Activated T-cell treated with anti-CD3 and anti-CD28 coated beads for 4 hours (primary cell): ENCODE measurements around the gene STYK1.
"Not testable (repeated sequence)": the region's sequence is repeated elsewhere in the genome, so short reads cannot be mapped to it uniquely, and the experiment has no call there.

Source experiments
- DNase-seq: peaks from one replicate; pipeline ENCODE4 v3.0.0-alpha.2; 2020

The STYK1 gene

DNA sequence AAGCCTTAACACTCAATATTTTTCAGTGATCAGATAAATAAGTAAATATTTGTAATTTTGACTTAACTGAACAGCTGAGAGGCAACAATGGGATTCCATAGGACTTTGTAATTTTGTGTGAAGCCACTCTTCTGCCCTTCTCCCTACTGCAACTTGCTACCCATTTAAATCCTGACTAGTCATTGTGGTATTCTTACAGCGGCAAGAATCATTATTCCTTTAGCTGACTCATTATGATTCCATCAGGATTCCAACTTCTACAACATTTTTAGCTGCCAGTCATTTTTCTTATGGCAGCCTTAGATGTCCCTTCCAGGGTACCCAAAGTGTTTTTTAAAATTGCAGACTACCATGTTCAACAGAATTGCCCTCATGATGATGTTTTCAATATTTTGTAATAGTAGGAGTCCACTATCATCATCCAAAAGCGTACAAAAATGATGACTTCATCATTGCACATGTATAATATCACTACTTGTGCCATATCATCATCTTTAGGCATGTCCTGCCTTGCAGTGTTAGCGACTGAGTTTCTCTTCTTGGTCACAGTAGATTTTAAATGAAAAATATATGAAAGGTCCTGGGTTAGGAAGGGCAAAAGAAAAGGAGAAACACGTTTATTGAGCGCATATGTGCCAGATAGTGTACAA, 55.4 kb downstream of the STYK1 start:
- DNase-seq: no peak

DNA sequence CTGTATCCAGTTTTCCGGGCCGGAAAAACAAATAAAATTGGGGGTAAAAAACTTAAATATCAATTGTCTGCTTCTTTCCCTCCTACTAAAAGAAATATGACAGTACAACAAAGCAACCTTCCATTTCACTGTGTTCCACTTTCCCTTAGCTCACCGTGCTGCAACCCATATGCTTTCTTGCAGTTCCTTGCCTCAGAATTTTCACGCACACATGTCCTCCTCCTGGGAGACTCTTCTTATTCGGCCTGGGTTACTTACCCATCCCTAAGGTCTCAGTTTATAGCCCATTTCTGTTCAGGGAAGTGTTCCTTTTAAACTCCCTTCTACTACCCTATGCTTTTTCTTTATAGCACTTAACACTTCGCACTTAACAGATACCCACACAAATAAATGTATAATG, 56.0 kb downstream of the STYK1 start:
- no peak for DNase-seq

DNA sequence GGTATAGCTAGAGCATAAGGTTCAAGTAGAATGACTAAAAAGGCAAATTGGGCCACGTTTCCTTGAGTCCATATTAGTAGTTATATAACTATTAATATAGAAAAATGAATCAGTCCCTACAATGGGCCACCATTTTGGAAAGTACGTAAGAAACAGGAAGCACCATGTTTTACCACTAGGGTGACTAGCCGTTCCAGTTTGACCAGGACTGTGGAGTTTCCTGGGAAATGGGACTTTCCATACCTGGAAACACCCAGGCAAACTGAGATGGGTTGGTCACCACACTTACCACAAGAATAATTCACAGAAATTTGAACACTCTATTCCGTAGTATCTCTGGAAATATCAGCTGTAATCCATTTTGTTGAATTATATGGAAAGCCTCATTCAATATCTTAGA, 58.3 kb downstream of the STYK1 start:
- DNase-seq: no peak

DNA sequence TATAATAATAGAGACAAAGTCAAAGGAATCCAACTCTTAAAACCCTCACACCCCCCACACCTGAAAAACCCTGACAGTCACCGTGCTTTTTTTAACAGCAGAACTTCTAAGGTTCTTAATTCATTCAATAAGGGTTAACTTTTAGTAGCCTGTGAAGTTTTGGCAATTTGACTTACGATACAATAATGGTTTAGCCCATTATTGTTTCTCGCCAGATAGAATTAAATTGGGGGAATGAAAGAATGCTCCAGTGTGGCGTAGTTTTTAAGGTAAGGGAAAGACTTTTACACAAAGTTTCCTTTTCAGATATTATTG, 59.8 kb downstream of the STYK1 start:
- no peak for DNase-seq

DNA sequence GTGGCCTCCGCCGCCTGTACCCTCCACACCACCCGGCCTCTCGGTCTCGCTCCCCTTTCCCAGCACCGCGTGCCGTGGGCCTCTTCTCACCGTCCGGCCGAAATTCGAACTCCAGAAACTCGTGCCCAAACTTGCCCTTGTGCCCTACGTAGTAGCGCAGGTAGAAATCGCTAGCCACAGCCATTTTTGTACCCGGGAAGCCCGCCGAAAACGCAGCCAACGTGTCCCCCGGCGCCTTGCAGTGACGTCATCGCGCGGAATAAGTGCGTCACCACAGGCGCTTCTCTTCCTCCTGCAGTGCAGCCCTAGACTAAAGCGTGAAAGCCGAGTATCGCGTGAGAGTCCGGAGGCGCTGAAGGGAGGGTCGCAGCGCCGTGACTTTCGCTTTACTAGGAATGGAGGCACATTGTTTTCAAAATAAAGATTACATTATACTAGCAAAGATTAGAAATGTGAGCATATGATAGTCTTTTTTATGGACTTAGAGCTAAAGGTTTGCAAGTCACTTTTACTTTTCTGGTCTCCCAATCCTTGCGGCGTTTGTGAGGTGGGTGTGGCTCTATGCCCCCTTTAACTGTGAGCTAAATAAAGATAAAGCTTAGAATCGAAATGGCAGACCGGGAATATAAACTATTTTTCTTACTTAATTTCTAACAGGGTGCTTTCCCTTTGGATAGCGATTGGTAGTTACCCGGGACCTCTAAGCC, 60.4 kb downstream of the STYK1 start, which contains the start of gene MAGOHB:
Gene MAGOHB, minus strand, starts transcription at position 261 of the 707 bp plus-strand sequence. Its CDS starts 77 bp downstream, at position 184.
- DNase-seq: peak; percentile 100

DNA sequence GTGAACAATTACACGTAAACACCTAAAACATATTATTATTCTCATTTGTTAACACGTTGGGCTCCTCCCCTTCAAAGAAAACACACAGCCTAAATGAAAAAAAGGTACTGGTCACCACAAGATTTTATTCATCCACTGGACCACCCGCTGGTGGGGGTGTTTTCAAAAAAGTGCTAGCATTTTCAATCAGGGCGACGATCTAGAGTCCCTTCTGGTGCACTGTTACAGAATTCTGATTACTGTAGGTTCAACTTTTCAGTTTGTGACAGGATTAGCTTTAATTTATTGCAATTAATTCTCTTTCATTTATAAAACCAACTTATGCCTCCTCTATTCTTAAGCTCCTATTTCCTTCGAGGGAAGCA, 60.9 kb downstream of the STYK1 start:
- DNase-seq: no peak

DNA sequence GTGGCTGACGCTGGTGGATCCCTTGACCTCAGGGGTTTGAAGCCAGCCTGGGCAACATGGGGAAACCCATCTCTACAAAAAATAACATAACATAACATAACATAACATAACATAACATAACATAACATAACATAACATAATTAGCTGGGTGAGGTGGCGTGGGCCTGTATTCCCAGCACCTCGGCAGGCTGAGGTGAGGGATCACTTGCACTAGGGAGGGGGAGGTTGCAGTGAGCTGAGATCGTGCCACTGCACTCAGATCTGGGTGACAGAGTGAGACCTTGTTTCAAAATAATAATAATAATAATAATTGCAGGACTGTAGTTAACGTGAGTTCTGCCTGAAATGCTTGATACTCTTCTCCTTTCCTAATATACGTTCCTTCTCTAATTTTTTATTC, 61.7 kb downstream of the STYK1 start:
- DNase-seq: no peak

DNA sequence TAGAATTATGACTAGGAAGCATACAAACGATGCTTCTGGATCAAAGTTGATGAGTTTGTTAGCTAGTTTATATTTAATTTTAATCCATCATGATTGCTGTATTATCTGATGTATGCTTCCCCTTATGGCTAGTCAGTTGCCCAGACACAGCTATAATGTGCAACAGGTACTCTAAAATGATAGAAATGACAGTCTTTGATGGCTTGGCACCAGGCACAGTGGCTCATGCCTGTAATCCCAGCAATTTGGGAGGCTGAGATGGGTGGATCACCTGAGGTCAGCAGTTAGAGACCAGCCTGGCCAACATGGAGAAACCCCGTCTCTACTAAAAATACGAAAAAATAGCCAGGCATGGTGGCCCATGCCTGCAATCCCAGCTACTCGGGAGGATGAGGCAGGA, 62.6 kb downstream of the STYK1 start:
- DNase-seq: not testable (repeated sequence)

DNA sequence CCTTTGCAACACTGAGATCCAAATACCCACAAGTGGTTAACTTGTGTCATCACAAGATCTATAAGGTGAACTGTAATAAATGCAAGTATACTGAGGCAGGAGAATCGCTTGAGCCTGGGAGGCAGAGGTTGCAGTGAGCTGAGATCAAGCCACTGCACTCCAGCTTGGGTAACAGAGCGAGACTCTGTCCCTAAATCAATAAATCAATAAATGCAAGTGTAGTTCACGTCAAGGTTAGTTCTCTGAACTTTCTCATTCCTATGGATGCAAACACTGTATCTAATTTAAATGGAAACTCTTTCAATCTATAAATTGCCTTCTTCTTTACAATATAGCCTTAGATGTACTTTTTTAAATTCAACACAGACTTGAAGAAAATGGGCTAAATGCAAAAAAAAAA, 63.7 kb downstream of the STYK1 start:
- no peak for DNase-seq

DNA sequence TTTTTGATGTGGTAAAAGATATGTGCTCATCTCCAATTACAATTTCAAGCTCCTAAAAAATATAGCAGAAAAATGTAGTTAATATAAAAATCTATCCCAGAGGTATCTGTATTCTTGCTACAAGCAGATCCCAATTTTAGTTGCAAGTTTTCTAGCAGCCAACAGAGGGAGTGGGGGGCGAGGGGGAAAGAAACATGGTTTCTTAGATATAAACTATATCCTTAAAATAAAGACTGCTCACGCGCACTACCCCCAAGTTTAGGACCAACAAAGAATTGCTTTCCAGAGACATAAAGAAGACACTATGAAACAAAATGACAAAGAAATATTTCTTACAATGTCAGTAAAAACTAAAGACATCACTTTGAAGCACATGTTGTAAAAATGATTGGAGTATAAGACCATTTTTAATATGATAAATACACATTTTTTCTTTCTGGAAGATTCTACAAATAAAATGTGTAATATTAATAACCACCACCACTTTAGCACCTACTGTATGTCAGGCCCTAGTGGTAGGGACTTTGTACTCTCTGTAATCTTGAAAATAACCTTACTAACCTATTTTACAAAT, 65.9 kb downstream of the STYK1 start:
- no peak for DNase-seq

DNA sequence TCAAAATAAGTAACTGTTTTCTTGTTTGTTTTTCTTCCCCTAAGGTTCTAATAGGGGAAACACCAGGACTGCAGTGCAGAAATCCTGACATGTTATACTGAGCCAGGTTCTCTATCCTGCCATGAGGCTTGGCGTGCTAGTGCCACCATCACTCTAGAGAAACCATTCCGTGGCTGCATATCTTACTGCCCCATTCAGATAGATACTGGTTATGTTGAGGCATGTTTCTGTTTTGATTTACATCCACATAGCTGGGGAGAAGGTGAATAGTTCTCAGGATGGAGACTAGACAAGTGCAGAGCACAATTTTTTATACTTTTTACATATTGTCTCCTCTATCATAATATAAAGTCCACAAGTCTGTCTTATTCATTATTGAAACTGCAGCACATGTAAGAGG, 72.0 kb downstream of the STYK1 start:
- DNase-seq: no peak

DNA sequence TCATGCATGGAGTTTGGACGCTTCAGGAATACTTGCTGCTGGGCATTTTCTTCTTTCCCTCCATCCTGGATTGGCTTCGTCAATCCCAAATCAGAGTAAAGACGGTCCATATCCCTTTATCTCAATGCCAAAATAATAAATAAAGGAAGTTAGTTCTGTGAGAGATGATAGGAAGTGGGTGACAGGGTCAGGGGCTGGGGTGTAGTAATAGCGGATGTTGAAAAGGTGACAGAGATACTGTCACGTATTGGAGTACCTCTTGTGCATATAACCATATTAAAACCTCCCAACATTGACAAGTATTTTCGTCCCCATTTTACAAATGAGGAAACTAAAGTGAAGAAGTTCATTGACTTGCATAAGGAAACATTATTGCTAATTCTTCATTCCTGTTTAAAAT, 72.9 kb downstream of the STYK1 start:
- no peak for DNase-seq

DNA sequence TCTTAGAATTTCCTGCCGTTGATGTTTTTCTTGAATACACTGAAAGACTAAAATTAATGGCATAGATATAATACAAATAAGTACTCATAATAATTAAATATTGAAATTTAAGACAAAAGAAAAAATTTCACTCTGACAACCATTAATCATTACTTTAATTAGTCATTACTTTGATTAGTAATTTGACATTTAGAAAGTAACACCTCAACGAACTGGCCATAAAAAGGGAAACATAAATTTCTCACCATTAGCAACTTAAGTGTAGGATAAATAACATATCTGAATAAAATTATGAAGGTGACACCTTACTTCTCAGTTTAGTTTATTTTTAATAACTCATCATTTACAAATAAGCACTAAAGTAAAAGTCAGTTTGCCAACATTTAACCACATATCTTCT, 78.0 kb downstream of the STYK1 start:
- DNase-seq: no peak

DNA sequence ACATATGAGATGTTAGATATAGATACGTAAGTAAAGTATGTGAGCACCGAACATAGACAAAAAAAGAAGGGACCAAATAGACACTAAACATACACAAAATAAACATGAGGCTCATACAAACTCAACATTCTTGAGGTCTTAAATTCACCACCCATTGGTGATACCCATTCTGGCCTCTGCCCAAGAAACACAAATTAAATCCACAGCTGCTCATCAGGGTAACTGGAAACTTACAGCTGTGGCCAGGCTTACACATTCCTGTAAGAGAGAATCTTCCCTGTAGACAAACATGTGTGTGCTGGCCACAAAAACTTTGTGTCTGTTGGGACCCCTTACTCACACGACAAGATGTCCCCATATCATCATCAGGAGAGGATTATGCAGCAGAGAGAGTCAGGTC, 82.9 kb downstream of the STYK1 start:
- no peak for DNase-seq

DNA sequence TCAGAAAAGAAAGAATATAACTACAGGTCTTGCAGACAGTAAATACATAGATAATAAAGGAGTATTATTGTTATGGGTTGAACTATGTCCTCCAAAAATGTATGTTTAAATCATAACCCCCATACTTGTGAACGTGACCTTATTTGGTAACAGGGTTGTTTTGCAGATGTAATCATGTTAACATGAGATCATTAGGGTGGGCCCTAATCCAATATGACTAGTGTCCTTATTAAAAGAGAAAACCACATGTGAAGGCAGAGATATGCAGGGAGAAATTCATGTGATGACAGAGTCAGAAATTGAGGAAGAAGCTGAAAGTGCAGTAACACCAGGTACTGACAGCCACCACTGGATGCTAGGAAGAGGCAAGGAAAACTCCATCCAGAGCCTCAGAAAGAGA, 89.4 kb downstream of the STYK1 start:
- no peak for DNase-seq

DNA sequence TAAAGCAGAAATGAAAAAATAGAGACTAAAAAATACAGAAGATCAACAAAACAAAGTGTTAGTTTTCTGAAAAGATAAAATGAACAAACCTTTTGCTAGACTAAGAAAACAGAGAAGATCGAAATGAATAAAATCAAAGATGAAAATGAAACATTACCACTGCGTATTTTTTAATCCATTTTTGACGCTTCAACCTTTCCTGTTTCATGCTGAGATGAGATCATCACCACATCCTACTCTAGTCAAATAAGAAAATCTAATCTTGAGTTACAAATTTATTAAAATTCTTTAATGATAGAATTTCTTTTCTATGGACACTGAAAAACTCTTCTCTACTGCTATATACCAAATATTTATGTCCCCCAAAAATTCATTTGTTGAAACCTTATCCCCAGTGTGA, 91.1 kb downstream of the STYK1 start:
- DNase-seq: no peak

DNA sequence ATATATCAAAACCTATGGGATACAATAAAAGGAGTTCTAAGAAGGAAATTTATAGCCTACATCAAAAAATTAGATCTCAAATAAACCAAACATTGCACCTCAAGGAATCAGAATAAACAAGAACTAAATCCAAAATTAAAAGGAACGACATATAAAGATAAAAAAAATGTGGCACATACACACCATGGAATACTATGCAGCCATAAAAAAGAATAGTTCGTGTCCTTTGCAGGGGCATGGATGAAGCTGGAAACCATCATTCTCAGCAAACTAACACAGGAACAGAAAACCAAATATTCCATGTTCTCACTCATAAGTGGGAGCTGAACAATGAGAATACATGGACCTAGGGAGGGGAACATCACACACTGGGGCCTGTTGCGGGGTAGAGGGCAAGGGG, 91.7 kb downstream of the STYK1 start:
- DNase-seq: not testable (repeated sequence)

DNA sequence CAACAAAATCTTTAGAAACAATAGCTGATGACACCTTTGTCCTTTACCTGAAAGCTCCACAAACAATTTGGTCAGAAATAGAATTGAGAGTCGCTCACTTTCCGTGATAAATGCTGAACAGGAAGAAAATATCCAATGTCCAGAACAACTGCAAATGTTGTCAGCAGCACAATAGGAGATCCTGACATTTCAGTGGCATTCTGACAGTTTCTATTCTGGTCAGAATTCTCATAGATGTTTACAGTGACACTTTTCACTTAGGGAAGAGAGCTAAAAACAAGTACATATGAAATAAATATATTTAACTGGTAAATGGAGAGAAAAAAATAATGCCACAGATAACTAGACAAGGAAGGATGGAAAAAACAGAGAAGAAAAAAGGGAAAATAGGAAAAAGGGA, 99.5 kb downstream of the STYK1 start:
- DNase-seq: no peak

DNA sequence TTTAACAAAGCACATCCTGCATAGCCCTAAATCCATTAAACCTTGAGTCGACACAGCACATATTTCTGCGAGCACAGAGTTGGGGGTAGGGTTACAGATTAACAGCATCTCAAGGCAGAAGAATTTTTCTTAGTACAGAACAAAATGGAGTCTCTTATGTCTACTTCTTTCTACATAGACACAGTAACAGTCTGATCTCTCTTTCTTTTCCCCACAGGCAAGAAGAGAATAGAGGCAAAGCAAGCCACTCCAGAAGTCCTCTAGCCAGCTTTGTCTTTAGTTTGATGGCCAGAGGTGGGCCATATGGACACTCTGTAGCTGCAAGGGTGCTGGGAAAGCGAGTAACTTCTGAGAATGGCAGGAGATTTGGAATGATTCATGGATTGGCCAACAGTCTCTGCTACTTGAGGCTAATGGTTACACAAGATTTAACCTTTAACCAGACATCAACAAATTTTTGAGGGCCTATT, 101.8 kb downstream of the STYK1 start:
- DNase-seq: not testable (repeated sequence)

DNA sequence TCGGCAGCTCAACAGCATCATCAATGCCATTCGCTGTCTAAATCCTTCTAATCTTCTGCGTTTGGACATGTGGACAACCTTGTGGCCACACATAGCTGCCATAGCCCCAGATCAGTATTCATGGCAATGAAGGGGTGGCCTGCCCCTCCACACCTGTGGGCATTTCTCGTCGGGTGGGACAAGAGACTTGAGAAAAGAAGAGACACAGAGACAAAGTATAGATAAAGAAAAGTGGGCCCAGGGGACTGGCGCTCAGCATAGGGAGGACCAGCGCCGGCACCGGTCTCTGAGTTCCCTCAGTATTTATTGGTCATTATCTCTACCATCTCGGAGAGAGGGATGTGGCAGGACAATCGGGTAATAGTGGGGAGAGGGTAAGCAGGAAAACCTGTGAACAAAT, 102.7 kb downstream of the STYK1 start:
- DNase-seq: no peak
